GM12873 (cell line): ENCODE data around the gene COPE.

Experiments
- CTCF ChIP-seq: IDR thresholded peaks from 2 replicates; pipeline ENCODE4 v1.5.1; 2012; ENCODE audit warnings: low read depth, mild to moderate bottlenecking, moderate library complexity, low read length, control low read depth; ENCODE audit not compliant: insufficient read depth; ENCODE audit errors: missing control alignments

Gene COPE

GRCh38 chr19:18865106-18865972 is 53.8 kb downstream of the COPE start:
- TF ChIP-seq CTCF = no peak

- no peak for TF ChIP-seq CTCF
These were observed 55.3 kb downstream of the COPE start for GRCh38 chr19:18863843-18864362.

GRCh38 chr19:18862976-18863842 is 56.0 kb downstream of the COPE start:
- no peak for TF ChIP-seq CTCF

- TF ChIP-seq CTCF = no peak
These were observed 57.3 kb downstream of the COPE start for GRCh38 chr19:18861917-18862316.

GRCh38 chr19:18861235-18861634 is 58.0 kb downstream of the COPE start:
- TF ChIP-seq CTCF = no peak

- no peak for TF ChIP-seq CTCF
These were observed 58.5 kb downstream of the COPE start for GRCh38 chr19:18860725-18861124.

- no peak for TF ChIP-seq CTCF
These were observed 58.9 kb downstream of the COPE start for GRCh38 chr19:18860302-18860700.
